Limb (tissue), 2 donors: ENCODE data around the gene PSTPIP2.

ENCODE experiments used
- DNase-seq, 2 donors: peaks; one replicate each; pipeline ENCODE4 v3.0.0-alpha.2; 2016; ENCODE audit errors: extremely low spot score in 2 of 2

The PSTPIP2 gene

GRCh38 chr18:45938488-45938935 lies 133.5 kb downstream of the PSTPIP2 start:
- DNase-seq, result no peak

DNA sequence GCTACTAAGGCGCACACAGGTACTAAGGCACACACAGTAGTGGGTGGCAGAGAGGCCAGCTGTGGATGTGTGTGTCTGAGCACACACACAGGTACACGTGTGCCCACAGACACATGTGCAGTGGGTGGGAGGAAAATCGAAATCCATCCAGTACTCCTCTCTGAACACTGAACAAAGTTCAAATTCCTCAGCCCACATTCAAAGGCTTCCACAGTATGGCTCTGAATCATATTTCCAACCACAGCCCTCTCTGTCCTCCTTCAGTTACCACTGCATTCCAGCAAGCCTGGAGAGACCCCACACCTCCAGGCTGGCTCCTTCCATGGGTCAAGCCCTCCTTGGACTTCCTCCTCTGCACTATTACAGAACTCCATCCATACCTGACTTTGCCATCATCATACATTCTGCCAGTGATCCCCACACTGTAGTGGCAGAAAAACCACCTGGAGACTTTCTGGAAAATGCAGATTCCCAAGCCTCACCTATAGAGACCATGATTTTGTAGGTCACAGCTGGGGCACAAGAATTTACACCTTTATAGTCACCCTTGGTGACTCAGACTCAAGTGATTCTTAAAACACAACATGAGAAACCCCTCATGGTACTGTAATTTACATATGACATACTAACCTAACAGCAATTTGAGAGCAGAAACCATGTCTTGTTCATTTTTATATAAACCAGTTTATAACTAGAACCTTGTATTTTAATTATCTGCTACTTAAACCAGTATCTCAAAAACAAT lies 136.3 kb downstream of the PSTPIP2 start:
- no peak for DNase-seq
